Neutrophil (primary cell): ENCODE results near the gene THBS3.
"Not testable (repeated sequence)": the region's sequence is repeated elsewhere in the genome, so short reads cannot be mapped to it uniquely, and the experiment has no call there.

ENCODE experiments used
- H3K27ac ChIP-seq: fragments of 200-600 bp; sonication (generic); 2 replicates; pipeline ENCODE4 v1.5.1; 2016; ENCODE audit warnings: mild to moderate bottlenecking, moderate library complexity
- H3K27me3 ChIP-seq: fragments of 200-600 bp; sonication (generic); 2 replicates; pipeline ENCODE4 v1.6.0; 2016; ENCODE audit warnings: mild to moderate bottlenecking
- H3K36me3 ChIP-seq: fragments of 200-600 bp; sonication (generic); 2 replicates; pipeline ENCODE4 v1.5.1; 2017
- H3K4me1 ChIP-seq, 2 experiments: fragments of 200-600 bp in 1 of 2; sonication (generic) in 1 of 2; 1 replicate in 1 of 2; 2 replicates in 1 of 2; pipeline versions ENCODE4 v1.5.1 to v1.6.1; 2013 to 2016; ENCODE audit warnings: low read depth in 1 of 2, low read length in 1 of 2, mild to moderate bottlenecking in 1 of 2, moderate library complexity in 1 of 2; ENCODE audit not compliant: control insufficient read depth in 1 of 2, insufficient read depth in 1 of 2
- H3K4me3 ChIP-seq, 2 experiments: fragments of 200-600 bp in 1 of 2; sonication (generic) in 1 of 2; 1 replicate in 1 of 2; 2 replicates in 1 of 2; pipeline ENCODE4 v1.5.1; 2013 to 2016; ENCODE audit warnings: low read depth in 1 of 2, low read length in 1 of 2, mild to moderate bottlenecking in 1 of 2, moderate library complexity in 1 of 2
- H3K9me3 ChIP-seq: fragments of 200-600 bp; sonication (generic); 2 replicates; pipeline ENCODE4 v1.5.1; 2016
- TF ChIP-seq, protein P1 (sequence below): fragments of 200-600 bp; sonication (generic); IDR thresholded peaks from 2 replicates; pipeline ENCODE4 v1.5.1; 2016; ENCODE audit warnings: antibody characterized with exemption

The THBS3 gene

DNA sequence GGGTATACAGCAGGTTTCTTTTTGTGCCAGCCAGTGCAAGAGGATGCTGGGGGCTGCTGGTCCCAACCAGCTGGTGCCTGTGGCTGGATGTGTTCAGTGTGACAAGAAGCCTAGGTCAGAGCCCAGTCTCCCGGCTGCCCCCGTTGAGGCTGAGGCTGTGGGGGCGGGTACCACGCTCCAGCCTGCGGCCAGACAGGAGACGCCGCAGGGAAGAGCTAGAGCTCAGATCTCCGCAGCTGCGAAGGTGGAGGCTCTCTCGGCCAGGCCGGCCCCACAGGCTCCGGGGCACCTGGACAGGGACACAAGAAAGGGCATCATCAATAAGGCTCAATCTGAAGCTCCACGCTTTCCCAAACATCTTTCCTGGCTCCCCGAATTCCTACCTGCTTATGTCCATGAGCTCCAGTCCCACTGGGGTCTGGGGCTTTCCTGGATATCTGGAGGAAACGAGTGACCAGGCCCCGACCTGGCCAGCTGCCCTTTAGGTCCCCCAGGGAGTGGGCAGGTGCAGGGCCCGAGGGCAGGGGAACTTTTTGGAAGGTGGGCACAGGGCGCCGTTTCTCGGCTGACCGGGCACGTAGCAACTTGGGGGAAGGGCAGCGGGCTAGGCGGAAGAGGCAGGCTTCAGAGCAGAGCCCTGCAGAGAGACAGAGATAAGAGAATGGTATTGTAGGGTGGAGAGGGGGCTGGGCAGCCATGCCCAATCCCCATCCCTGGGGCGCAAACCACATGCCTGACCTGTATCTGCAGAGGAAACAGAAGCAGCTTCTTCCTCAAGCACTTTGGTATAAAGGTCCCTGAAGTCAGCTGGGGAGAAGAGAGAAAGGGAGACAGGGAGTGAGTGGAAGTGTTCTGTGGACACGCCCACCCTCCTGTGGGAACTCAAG, 40.2 kb upstream of the THBS3 start:
- no peak overlapping the region for H3K27ac ChIP-seq
- H3K4me1 ChIP-seq = peaks cover 33 to 34% of the 10 kb centered on the region in 2 experiments
- TF ChIP-seq, protein P1, sequence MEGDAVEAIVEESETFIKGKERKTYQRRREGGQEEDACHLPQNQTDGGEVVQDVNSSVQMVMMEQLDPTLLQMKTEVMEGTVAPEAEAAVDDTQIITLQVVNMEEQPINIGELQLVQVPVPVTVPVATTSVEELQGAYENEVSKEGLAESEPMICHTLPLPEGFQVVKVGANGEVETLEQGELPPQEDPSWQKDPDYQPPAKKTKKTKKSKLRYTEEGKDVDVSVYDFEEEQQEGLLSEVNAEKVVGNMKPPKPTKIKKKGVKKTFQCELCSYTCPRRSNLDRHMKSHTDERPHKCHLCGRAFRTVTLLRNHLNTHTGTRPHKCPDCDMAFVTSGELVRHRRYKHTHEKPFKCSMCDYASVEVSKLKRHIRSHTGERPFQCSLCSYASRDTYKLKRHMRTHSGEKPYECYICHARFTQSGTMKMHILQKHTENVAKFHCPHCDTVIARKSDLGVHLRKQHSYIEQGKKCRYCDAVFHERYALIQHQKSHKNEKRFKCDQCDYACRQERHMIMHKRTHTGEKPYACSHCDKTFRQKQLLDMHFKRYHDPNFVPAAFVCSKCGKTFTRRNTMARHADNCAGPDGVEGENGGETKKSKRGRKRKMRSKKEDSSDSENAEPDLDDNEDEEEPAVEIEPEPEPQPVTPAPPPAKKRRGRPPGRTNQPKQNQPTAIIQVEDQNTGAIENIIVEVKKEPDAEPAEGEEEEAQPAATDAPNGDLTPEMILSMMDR = no peak
- H3K36me3 ChIP-seq = no peaks in the 10 kb centered on the region
- H3K27me3 ChIP-seq = no peaks in the 10 kb centered on the region
- H3K4me3 ChIP-seq = no peak overlapping the region
- no peaks in the 10 kb centered on the region for H3K9me3 ChIP-seq

DNA sequence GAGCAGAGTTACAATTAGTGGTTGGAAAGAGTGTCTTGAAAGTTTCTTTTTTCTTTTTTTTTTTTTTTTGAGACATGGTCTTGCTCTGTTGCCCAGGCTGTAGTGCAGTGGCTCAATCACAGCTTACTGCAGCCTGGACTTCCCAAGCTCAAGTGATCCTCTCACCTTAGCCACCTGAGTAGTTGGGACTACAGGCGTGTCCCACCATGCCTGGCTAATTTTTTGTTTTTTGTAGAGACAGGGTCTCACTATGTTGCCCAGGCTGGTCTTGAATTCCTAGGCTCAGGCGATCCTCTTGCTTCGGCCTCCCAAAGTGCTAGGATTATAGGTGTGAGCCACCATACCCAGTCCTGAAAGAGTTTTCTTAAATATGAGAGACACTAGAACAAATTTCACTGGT, 39.1 kb upstream of the THBS3 start:
- not testable (repeated sequence) for H3K27me3 ChIP-seq, H3K4me3 ChIP-seq, H3K36me3 ChIP-seq, H3K9me3 ChIP-seq, H3K27ac ChIP-seq
- peaks cover 44 to 45% of the 10 kb centered on the region in 2 experiments for H3K4me1 ChIP-seq

DNA sequence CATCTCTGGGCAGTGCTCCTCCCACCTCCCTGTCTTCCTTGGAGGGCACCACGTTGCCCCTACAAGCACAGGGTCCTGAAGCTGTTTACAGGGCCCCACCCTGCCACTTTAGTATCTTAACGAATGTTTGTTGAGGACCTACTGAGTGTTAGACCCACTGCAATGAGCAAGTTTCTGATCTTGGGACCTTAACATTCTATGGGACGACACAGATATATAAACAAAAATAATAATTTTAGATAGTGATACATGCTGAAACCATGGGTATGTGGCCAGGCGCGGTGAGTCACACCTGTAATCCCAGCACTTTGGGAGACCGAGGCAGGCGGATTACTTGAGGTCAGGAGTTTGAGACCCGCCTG, 37.4 kb upstream of the THBS3 start:
- H3K4me3 ChIP-seq = peak overlapping the region; percentile 92 to 95
- H3K27me3 ChIP-seq = no peaks in the 10 kb centered on the region
- H3K36me3 ChIP-seq = peaks cover under 1% of the 10 kb centered on the region
- H3K27ac ChIP-seq = peak overlapping the region; percentile 86
- peaks cover 47 to 52% of the 10 kb centered on the region in 2 experiments for H3K4me1 ChIP-seq
- TF ChIP-seq, protein P1 = no peak
- H3K9me3 ChIP-seq = no peaks in the 10 kb centered on the region

DNA sequence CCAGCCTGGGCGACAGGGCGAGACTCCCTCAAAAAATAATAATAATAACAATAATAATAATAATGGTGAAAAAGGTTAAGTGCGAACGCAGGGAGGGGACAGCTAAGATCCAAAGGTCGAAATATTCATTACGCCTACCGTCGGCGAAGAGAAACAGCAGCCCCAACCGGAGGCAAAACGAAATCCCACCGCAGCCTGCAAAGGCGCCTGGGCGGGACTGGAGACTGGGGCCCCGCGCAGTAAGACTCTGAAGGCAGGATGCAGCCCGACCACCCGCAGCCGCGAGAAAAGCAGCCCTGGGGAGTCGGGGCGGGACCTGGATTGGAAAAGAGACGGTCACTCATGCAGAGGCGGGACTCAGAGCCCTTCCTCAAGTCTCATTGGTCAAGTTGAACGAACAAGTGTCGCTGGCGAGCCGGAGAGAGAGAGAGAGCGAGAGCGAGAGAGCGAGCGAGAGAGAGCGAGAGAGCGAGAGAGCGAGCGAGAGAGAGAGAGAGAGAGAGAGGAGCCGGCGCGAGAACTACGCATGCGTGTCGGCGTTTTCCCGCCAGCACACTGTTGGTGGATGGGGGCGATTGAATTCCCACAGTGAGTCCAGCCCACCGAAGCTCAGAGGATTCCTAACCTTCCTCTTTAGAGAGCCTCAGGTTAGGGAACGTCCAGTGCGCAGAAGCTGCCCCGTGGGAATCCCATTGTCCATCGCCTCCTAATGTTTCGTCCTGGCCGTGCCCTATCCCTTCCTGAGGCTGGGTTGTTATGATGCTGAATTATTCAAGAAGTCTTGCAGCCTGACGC, 36.9 kb upstream of the THBS3 start:
- H3K4me1 ChIP-seq = peaks cover 50 to 53% of the 10 kb centered on the region in 2 experiments
- peak overlapping the region; percentile 86 for H3K27ac ChIP-seq
- no peaks in the 10 kb centered on the region for H3K9me3 ChIP-seq
- peaks cover 6% of the 10 kb centered on the region for H3K36me3 ChIP-seq
- peak overlapping the region; percentile 92 to 95 for H3K4me3 ChIP-seq
- H3K27me3 ChIP-seq = no peaks in the 10 kb centered on the region
- TF ChIP-seq, protein P1 = peak; percentile 63

DNA sequence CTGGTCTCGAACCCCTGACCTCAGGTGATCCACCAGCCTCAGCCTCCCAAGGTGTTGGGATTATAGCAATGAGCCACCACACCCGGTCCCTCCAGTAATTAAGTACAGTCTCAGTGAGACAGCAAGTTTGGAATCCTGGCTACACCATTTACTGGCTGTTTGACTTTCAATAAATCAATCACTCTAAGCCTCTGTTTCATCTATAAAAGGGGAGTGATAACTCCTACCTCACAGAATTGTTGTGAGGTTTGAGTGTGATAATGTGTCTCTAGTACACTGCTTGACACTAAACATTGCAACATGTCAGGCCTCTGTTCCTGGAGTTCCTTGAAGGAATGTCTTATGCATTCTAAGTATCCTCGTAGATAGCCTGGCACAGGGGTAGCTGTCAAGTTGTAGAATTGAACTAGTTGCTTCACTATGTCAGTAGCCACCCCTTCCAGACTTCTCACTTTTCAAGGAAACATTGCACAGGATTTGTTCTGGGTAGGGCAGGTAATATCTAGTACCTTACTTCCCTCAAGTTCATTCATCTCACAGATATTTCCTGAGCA, 35.2 kb upstream of the THBS3 start:
- H3K27ac ChIP-seq = peak overlapping the region; percentile 86

More for the DNA sequence above, 35.2 kb upstream of the THBS3 start:
- Histone ChIP-seq H3K36me3 (peaks cover 20% of the 10 kb centered on the region), H3K4me3 (peak overlapping the region; percentile 59 to 95), H3K4me1 (peaks cover 65 to 68% of the 10 kb centered on the region in 2 experiments), H3K27me3 (no peaks in the 10 kb centered on the region), H3K9me3 (no peaks in the 10 kb centered on the region)
- TF ChIP-seq, protein P1 = no peak
